GM13976 (cell line): ENCODE measurements around the gene VSNL1.

ENCODE experiments used
- DNase-seq: peaks from one replicate; pipeline ENCODE4 v3.0.0; 2012; ENCODE audit warnings: low spot score
- in situ Hi-C: fragments of 300-500 bp; cut with MboI; formaldehyde crosslinking; loops from one replicate; pipeline ENCODE4 v1.12.0; 2022; ENCODE audit warnings: low sequenced_read_pairs, mixed read lengths, inconsistent platforms; ENCODE audit not compliant: unreplicated experiment
- TF ChIP-seq, protein P1 (sequence below): IDR thresholded peaks from 2 replicates; pipeline ENCODE4 v1.5.1; 2012; ENCODE audit warnings: borderline replicate concordance, mild to moderate bottlenecking; ENCODE audit not compliant: insufficient read depth; ENCODE audit errors: extremely low read depth, missing control alignments, control extremely low read depth

VSNL1 gene

DNA sequence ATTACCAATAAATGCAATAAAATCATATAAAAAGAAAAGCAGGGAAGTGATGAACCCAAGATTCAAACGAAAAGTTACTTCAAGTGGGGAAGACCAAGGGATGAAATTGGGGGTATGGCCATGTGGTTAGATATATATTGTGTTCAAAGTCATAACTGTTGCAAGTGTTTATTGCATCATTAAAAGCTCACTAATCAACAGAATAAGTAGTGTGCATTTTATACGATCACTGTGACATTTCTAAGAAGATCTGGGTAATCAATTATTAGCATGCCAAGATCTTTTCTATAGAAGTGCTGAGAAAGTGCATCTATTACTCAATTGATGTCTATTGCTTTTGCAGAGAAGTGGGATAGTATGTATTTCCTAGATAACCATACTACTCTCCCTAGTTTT is 52.9 kb downstream of the VSNL1 start:
- in situ Hi-C loops, result no loop called here
- no peak for DNase-seq
- TF ChIP-seq, protein P1, sequence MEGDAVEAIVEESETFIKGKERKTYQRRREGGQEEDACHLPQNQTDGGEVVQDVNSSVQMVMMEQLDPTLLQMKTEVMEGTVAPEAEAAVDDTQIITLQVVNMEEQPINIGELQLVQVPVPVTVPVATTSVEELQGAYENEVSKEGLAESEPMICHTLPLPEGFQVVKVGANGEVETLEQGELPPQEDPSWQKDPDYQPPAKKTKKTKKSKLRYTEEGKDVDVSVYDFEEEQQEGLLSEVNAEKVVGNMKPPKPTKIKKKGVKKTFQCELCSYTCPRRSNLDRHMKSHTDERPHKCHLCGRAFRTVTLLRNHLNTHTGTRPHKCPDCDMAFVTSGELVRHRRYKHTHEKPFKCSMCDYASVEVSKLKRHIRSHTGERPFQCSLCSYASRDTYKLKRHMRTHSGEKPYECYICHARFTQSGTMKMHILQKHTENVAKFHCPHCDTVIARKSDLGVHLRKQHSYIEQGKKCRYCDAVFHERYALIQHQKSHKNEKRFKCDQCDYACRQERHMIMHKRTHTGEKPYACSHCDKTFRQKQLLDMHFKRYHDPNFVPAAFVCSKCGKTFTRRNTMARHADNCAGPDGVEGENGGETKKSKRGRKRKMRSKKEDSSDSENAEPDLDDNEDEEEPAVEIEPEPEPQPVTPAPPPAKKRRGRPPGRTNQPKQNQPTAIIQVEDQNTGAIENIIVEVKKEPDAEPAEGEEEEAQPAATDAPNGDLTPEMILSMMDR, result no peak

DNA sequence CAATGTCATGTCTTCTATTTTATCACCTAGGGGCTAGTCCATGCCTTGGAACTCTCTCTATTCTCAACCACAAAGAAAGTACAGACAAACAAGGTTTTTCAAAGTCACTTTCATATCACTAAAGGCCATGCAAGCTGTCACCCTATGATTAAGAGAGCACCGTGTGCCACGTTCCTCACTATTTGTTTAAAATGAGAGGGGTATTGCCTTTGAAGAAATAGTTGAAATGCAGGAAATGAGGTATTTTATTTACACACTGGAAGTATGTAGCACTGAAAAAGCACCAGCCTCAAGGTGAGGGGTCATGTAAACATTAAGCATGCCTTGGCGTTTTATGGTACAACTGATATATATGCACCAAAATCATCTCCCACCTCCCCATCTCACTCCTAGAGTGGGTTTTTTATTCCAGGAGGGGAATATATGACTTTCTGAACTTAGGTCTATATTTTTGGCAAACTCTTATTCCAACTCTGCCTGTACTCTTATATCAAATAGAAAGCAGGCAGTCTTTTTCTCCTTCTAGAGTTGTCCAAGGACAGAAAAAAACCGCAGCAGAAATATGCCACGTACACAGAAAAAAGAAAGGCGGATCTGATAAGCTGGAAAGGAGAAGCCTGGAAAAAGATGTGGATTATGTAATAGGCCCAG is 53.5 kb downstream of the VSNL1 start:
- in situ Hi-C loops, result no loop called here
- DNase-seq, result no peak
- TF ChIP-seq, protein P1, result no peak

DNA sequence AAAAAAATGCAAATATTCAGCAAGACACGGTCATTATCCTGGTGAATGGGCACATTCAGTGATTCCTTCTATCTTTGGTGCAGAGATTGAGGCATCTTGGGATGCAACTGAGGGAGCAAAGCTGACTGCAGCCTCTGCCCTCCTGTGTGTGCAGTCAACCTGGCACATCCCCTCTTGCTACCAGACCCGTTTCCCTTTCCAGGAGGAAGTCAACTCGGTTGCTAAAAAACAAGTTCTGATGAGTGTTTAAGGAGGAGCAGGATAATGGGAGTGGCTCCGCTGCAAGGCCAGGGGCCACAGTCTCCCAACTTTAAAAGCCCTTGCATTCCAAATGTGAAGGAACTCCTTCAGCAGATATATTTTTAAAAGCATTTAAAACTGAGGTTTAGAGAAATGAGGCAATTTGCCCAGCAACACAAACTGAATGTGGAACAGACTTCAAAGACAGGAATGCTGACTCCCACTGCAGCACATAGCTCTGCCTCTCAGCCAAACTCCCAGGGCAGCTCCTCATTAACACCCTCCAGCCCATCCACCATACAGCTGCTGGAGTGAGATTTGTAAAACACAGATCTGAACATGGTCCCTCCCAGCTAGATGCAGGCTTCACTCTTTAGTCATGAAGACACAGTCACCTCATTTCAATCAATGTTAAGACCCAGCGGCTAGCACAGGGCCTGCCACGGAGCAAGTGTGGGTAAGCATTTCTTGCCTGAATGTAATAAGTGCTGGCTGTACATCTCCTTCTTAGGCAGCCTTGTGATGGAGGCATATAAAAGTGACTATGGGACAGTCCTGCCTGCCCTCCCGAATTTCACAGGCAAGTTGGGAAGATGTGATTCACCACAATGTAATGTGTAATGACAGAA is 54.3 kb downstream of the VSNL1 start:
- in situ Hi-C loops, result no loop called here
- DNase-seq, result no peak
- TF ChIP-seq, protein P1, result no peak

DNA sequence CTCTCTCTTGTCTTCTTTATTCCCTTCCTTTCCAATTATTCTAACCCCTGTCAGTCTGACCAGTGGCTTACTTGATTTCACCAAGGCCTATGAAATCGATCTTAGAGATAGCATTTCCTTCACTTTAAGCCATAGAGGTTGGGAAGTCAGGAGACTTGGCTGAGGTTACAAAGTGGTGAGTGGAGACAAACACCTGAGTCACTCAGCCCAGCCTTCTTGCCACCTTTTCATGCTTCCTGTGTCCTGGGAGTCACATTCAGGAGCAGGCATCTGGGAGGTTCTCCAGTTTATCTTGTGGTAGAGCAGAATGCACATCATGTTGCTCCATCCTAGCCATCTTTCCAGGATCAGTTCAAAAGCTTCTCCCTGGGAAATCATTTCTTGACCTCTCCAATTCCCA is 59.1 kb downstream of the VSNL1 start:
- in situ Hi-C loops, result no loop called here

DNA sequence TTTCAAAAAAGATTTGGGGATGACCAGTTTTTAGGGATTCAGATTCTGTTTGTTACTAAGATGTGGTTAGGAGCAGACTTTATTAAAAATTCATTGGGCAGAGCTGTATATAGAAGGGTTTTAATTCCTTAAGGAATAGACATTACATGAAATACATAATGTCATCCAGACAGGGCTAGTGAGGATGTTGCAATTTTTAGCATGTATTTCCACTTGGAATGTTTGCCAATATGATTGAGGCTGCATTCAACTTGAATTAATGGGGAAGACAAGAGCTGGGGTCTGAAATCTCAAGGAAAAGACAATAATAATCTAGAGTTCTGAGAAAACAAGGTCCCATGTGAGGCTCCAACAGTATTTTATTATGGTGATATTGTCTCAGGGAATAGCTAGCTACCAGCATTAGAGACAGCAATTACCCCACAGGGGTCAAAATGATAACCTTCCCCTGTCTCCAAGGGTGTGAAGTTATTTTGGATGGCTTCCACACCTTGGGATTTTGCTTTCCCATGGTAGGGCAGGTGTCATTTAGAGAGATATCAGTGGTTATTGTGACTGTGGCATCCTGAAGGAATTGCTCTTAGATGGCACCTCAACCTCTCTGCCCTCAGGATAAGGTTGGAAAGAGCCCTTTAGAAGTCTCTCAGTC is 60.2 kb downstream of the VSNL1 start:
- no peak for DNase-seq
- TF ChIP-seq, protein P1, result no peak
- in situ Hi-C loops, result no loop called here

More for the DNA sequence above, 59.1 kb downstream of the VSNL1 start:
- DNase-seq, result no peak
- TF ChIP-seq, protein P1, result no peak

DNA sequence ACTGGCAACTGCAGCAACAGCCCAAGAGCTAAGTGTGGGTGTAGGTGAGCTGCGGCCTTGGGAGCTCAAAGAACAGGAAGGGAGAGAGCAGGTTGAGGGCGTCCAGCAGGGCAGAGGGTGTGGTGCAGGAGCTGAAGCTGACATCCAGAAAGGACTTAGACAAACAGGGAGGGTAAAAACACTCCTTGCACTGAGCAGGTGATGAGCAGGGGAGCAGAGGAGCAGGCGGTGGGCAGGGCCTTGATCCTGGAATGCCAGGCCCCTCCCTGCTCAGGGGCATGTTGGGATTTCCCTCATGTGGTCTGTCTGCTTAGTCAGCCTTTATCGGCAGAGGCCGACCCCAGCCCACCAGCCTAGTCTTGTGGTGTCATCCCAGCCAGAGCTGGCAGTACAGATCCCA is 63.6 kb downstream of the VSNL1 start:
- no peak for DNase-seq
- in situ Hi-C loops, result no loop called here
- TF ChIP-seq, protein P1, result no peak
